Right lobe of liver (tissue), 6 donors: ENCODE data around the gene S1PR4. TPM values are rescaled to one million over a fixed set of nuclear protein-coding genes. Genes with fewer than 3 reads are reported as not detected.
A peak's percentile ranks its signal among the peaks of the same experiment; 100 is the strongest.

Experiments used
- ATAC-seq, 4 donors: fragments of 200-7000 bp; cut with Tn5 transposase; one replicate each; pipeline ENCODE4 v1.9.1; 2020; ENCODE audit warnings: mild to moderate bottlenecking in 4 of 4, moderate library complexity in 4 of 4
- DNase-seq, 3 donors: peaks; one replicate each; pipeline ENCODE4 v3.0.0-alpha.2; 2020
- H3K27ac ChIP-seq, 3 donors: fragments of 200-600 bp; one replicate each; pipeline ENCODE4 v1.8.0; 2022
- H3K27me3 ChIP-seq, 2 donors: fragments of 200-600 bp; one replicate each; pipeline ENCODE4 v1.8.0; 2022
- H3K36me3 ChIP-seq, 4 donors: fragments of 200-600 bp; sonication (generic) in 1 of 4; one replicate each; pipeline versions ENCODE4 v1.5.1 to v1.8.0; 2017 to 2022; ENCODE audit warnings: control low read depth in 1 of 4
- H3K4me1 ChIP-seq, 4 donors: fragments of 200-600 bp; sonication (generic) in 1 of 4; one replicate each; pipeline versions ENCODE4 v1.5.1 to v1.8.0; 2017 to 2022; ENCODE audit warnings: control low read depth in 1 of 4
- H3K4me3 ChIP-seq, 3 donors: fragments of 200-600 bp; one replicate each; pipeline ENCODE4 v1.8.0; 2022
- H3K9me3 ChIP-seq, 4 donors: fragments of 200-600 bp; sonication (generic) in 1 of 4; one replicate each; pipeline versions ENCODE4 v1.5.1 to v1.8.0; 2017 to 2022; ENCODE audit warnings: control low read depth in 1 of 4
- CTCF ChIP-seq, 4 donors: fragments of 200-600 bp in 3 of 4; fragments of 450-650 bp in 1 of 4; IDR thresholded peaks; one replicate each; pipeline versions ENCODE4 v1.5.1 to v1.8.0; 2016 to 2022; ENCODE audit warnings: antibody characterized with exemption in 4 of 4, mild to moderate bottlenecking in 2 of 4
- POLR2A ChIP-seq: fragments of 450-650 bp; IDR thresholded peaks from one replicate; pipeline ENCODE4 v1.6.1; 2017; ENCODE audit warnings: antibody characterized with exemption, mild to moderate bottlenecking
- WGBS: methylation state at CpG from one replicate; pipeline ENCODE4 v1.1.6; 2018; ENCODE audit warnings: low coverage, low lambda C conversion rate; ENCODE audit not compliant: insufficient coverage; ENCODE audit errors: missing lambda C conversion rate; 5-methylcytosine and 5-hydroxymethylcytosine counted together
- intact Hi-C, 2 donors: fragments of 100-400 bp; cut with DNase I; formaldehyde crosslinking; loops; one replicate each; pipeline versions ENCODE4 v1.11.2 to v1.14.1; 2022
- long read RNA-seq: library from polyadenylated mRNA; unstranded; transcript quantifications from one replicate; pipeline ENCODE4 v2.0.0, GENCODE V29; 2019
- total RNA-seq, 6 experiments: library from RNA; depleted of rRNA in 2 of 6; stranded (reverse); fragments of >200 nt in 2 of 6; fragmentation: NEBNext Ultra II Directional in 3 of 6; extraction: Animal tissue kit (Norgen Biotek cat#: 25700) in 3 of 6; gene quantifications; one replicate each; pipeline versions ENCODE4 v1.1.0 to v1.2.4, GENCODE V29; 2016 to 2023
- donor health status: DM: no; HTN: yes; CAD: no.
- donor health status: DM: no; HTN: no; CAD: no.
- donor health status: DM: no; HTN: no; CAD: no.
- donor health status: DM: no; HTN: yes; CAD: no.
- donor health status: DM: no; HTN: yes; CAD: no.

The S1PR4 gene
- total RNA-seq: 1 to 10 TPM in 3 of 6 experiments, under 1 TPM in 3; 0.53 to 2.2 (median 0.97) TPM
- long read RNA-seq: 0 reads

GRCh38 chr19:3178377-3178972, at the start of gene S1PR4:
TSS of gene S1PR4 (plus strand) at chr19:3178769. CDS start at chr19:3178793, 24 bp downstream.
- TF ChIP-seq CTCF (IDR thresholded peaks at IDR 0.05): no peak
- TF ChIP-seq POLR2A: peak; percentile 33
- DNase-seq: peak; percentile 38 to 63 (median 53)
- Histone ChIP-seq H3K36me3 (no peaks in the 10 kb centered on the region), H3K9me3 (no peaks in the 10 kb centered on the region), H3K4me1 (no peaks in the 10 kb centered on the region), H3K4me3 (peak within 1 kb of the TSS; percentile 14 to 41 (median 21)), H3K27ac (peak within 1 kb of the TSS; percentile 56 to 77 (median 63)), H3K27me3 (no peaks in the 10 kb centered on the region)
- intact Hi-C loops: no loop called here
- ATAC-seq: peak; percentile 39 to 61 (median 57)
- 70% methylated on average over 2 of the region's 42 CpGs for WGBS

- Histone ChIP-seq H3K9me3 (no peaks in the 10 kb centered on the region), H3K27ac (no peak overlapping the region), H3K4me1 (peaks cover 0 to 3% (median under 1%) of the 10 kb centered on the region in 4 donors), H3K36me3 (no peaks in the 10 kb centered on the region), H3K4me3 (no peak overlapping the region), H3K27me3 (no peaks in the 10 kb centered on the region)
- intact Hi-C loops: no loop called here
- WGBS: 0% methylated on average over 1 of the region's 1 CpG
- TF ChIP-seq POLR2A (no peak), CTCF (IDR thresholded peaks at IDR 0.05) (peak; percentile 55 to 63 (median 60))
- ATAC-seq (no peak), DNase-seq (no peak)
Observed at GRCh38 chr19:3129112-3129511, 49.5 kb upstream of the S1PR4 start.

GRCh38 chr19:3131168-3131567, 47.4 kb upstream of the S1PR4 start:
- WGBS: 95% methylated on average over 12 of the region's 24 CpGs
- no peak for DNase-seq

GRCh38 chr19:3132971-3133792, 45.4 kb upstream of the S1PR4 start:
- Histone ChIP-seq H3K36me3 (no peaks in the 10 kb centered on the region), H3K4me3 (no peak overlapping the region), H3K9me3 (no peaks in the 10 kb centered on the region), H3K27me3 (no peaks in the 10 kb centered on the region), H3K4me1 (no peaks in the 10 kb centered on the region), H3K27ac (peak overlapping the region in 2 of 3 donors; percentile 5 to 24)
- 40% methylated on average over 7 of the region's 24 CpGs for WGBS
- ATAC-seq (peak; percentile 46 to 57 (median 52)), DNase-seq (no peak)
- intact Hi-C loops: no loop called here
- TF ChIP-seq POLR2A: no peak
- TF ChIP-seq CTCF (IDR thresholded peaks at IDR 0.05): no peak

More at GRCh38 chr19:3131168-3131567, 47.4 kb upstream of the S1PR4 start:
- TF ChIP-seq POLR2A (no peak), CTCF (IDR thresholded peaks at IDR 0.05) (no peak)
- Histone ChIP-seq H3K4me3 (no peak overlapping the region), H3K27me3 (no peaks in the 10 kb centered on the region), H3K9me3 (no peaks in the 10 kb centered on the region), H3K4me1 (no peaks in the 10 kb centered on the region), H3K27ac (no peak overlapping the region), H3K36me3 (no peaks in the 10 kb centered on the region)
- no peak for ATAC-seq
- intact Hi-C loops: no loop called here
